Activated T-cell treated with anti-CD3 and anti-CD28 coated beads, Interleukin-2, amount 50 U/mL, for 24 hours (primary cell): Measurements from ENCODE around the gene C8A.

Experiments used
- DNase-seq: peaks from one replicate; pipeline ENCODE4 v3.0.0-alpha.2; 2020
- H3K27ac Mint-ChIP-seq: 2 replicates; pipeline ENCODE4 v1.8.0; 2020; ENCODE audit warnings: mild to moderate bottlenecking, mixed read lengths
- H3K27me3 Mint-ChIP-seq: 2 replicates; pipeline ENCODE4 v1.8.0; 2020; ENCODE audit warnings: mixed read lengths
- H3K36me3 Mint-ChIP-seq: 2 replicates; pipeline ENCODE4 v1.8.0; 2020; ENCODE audit warnings: low read depth, mixed read lengths
- H3K4me1 Mint-ChIP-seq: 2 replicates; pipeline ENCODE4 v1.8.0; 2020; ENCODE audit warnings: low read depth, mixed read lengths
- H3K4me3 Mint-ChIP-seq: 2 replicates; pipeline ENCODE4 v1.8.0; 2020; ENCODE audit warnings: mild to moderate bottlenecking, moderate library complexity, mixed read lengths
- H3K9me3 Mint-ChIP-seq: 2 replicates; pipeline ENCODE4 v1.8.0; 2020; ENCODE audit warnings: mixed read lengths

Gene C8A

GRCh38 chr1:56830052-56830451 lies 24.5 kb upstream of the C8A start:
- H3K9me3 Mint-ChIP-seq: no peaks in the 10 kb centered on the region

DNA sequence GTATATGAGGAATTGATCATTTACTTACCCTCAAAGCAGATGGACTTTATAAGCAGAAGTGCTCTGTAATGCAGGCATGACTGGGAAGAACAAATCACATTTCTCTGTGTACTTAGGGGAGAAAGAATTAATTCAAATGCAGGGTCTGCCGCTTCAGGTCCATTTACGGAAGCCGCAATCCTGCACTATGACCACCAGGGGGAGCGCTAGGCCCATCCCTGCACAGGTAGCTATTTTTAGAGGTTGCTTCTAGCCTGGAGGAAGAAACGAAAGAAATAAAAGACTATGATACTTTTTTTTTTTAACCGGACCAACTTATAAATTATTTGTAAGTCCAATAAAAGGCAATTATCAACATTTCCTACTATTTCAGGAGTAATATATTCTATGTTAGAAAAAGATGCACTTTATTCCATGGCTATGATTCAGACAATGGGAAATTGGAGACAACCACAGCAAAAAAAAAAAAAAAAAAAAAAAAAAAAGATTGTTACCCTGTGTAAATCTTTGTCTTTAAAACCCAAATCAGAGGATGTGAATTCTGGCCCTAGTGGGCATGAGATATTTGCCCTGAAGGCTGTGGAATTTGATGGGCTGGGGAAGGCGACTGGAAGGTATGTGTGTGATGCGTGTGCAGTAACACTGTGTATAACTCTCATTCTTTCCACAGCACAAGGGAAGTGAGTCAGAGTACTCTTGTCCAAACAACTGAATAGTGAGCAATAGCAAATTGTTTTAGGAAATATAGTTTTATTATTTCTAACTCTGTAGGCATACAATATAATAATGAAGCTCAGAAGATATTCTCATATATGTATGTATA lies 22.5 kb upstream of the C8A start:
- peak; percentile 71 for DNase-seq
- peaks cover 9% of the 10 kb centered on the region for H3K4me1 Mint-ChIP-seq
- H3K36me3 Mint-ChIP-seq: no peaks in the 10 kb centered on the region
- H3K9me3 Mint-ChIP-seq: no peaks in the 10 kb centered on the region
- H3K4me3 Mint-ChIP-seq: no peak overlapping the region
- peaks cover 16% of the 10 kb centered on the region for H3K27me3 Mint-ChIP-seq
- peak overlapping the region; percentile 45 for H3K27ac Mint-ChIP-seq

More at GRCh38 chr1:56830052-56830451, 24.5 kb upstream of the C8A start:
- no peak overlapping the region for H3K4me3 Mint-ChIP-seq
- H3K4me1 Mint-ChIP-seq: peaks cover 9% of the 10 kb centered on the region
- H3K27ac Mint-ChIP-seq: no peak overlapping the region
- H3K36me3 Mint-ChIP-seq: no peaks in the 10 kb centered on the region
- peaks cover 16% of the 10 kb centered on the region for H3K27me3 Mint-ChIP-seq
- DNase-seq: no peak

DNA sequence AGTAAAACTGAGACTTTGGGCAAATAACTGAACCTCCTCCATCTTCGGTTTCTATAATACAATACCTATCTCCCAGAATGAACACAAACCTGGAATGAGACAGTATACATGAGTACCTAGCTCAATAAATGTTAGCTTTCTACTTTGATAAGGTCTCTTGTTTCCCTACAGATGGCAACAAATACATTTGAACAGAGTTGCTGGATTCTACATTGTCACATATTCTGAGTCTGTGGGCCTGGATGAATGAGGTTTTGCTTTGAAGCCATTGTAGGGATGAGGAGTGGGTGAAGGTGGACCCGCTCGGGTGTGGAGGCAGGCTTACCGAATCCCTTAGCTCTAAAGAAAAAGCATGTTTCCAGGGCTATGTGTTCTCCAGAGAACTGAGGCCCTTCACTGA lies 21.5 kb upstream of the C8A start:
- no peak overlapping the region for H3K27ac Mint-ChIP-seq

DNA sequence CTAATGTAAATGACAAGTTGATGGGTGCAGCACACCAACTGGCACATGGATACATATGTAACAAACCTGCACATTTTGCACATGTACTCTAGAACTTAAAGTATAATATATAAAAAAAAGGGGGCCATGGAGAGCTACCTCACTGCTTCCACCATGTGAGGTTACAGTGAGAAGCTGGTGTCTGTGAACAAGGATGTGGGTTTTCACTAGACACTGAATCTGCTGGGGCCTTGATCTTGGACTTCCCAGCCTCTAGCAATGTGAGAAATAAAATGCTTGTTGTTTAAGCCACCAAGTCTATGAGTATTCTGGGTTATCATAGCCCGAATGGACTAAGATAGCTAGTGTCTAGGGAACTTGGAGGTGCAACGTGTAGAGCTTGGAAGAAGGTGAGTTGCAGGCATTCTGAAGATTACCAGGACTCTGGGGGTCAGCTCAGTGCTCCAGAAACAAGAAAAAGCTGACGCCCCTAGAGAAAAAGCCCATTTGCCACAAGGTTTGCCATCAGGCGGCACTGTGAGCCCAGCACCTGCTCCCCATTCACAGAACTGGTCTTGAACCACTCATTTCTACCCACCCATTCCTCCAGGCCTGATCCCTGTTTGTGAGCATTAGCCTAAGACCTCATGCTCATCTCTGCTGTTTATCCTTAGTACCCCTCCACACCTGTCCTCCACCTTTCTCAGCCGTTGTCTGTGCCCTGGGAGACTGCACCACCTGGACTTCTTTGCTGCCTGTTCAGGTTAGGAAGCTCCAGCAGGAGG lies 20.3 kb upstream of the C8A start:
- Mint-ChIP-seq H3K27me3 (peaks cover 22% of the 10 kb centered on the region), H3K4me3 (no peak overlapping the region), H3K9me3 (no peaks in the 10 kb centered on the region), H3K36me3 (no peaks in the 10 kb centered on the region), H3K4me1 (peaks cover 9% of the 10 kb centered on the region), H3K27ac (no peak overlapping the region)
- no peak for DNase-seq

More for the DNA sequence above, 21.5 kb upstream of the C8A start:
- DNase-seq: no peak
- no peaks in the 10 kb centered on the region for H3K36me3 Mint-ChIP-seq
- H3K9me3 Mint-ChIP-seq: no peaks in the 10 kb centered on the region
- no peak overlapping the region for H3K4me3 Mint-ChIP-seq
- peaks cover 18% of the 10 kb centered on the region for H3K27me3 Mint-ChIP-seq
- H3K4me1 Mint-ChIP-seq: peaks cover 9% of the 10 kb centered on the region

GRCh38 chr1:56835657-56836056 lies 18.9 kb upstream of the C8A start:
- Mint-ChIP-seq H3K36me3 (no peaks in the 10 kb centered on the region), H3K4me3 (no peak overlapping the region), H3K9me3 (no peaks in the 10 kb centered on the region), H3K4me1 (peaks cover 9% of the 10 kb centered on the region), H3K27ac (no peak overlapping the region), H3K27me3 (peaks cover 30% of the 10 kb centered on the region)
- DNase-seq: no peak

DNA sequence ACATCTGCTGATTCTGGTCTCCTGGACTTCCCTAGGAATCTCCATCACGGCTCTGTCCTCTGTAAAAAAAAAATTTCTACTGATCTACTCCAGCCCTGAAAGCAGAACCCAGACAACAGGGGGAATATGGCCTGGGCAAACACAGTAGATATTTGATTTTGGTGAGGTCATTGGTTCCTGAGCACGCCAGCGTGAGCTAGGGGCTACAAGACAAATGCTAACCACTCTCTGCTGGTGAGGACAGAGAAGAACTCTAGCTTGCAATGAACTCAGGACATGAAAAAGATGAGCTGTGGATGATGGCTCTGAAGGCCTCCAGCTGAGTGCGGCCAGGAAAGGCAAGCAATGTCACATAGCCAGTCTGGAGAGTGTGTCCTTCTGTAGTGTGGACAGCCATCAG lies 18.2 kb upstream of the C8A start:
- Mint-ChIP-seq H3K4me3 (no peak overlapping the region), H3K9me3 (no peaks in the 10 kb centered on the region), H3K27me3 (peaks cover 29% of the 10 kb centered on the region), H3K36me3 (no peaks in the 10 kb centered on the region), H3K4me1 (peaks cover 9% of the 10 kb centered on the region), H3K27ac (no peak overlapping the region)
- no peak for DNase-seq

DNA sequence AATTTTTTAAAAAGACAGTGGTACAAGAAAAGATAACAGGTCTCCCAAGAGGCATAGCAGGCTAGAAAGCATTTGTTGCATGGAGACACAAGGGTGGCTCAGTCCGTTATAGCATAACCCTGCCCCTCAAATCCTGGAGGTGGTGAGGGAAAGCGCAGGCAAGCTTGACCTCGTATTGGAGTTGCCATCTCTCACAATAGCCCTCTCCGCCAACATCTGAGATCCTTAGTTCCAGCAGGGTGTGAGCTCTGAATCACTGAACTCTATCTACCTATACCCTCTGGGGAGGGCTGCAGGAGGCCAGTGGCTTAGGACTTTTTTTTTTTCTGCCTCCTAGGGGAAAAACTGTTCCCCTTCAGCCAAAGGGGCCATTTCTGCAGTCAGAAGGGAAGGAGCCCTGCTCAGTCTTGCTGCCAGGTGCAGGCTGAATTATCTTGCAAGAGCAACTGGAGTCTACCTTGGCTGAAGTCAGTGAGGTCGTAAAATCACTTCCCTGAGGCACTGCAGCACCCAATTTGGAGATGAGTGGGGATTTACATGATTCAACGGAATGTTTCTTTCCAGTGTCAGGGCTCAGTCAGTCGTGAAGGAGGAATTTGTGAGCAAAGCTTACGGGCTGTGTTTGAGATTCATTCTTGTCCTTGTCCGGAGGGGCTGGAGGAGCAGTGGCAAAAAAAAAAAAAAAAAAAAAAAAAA lies 17.2 kb upstream of the C8A start:
- Mint-ChIP-seq H3K9me3 (no peaks in the 10 kb centered on the region), H3K4me1 (peaks cover 3% of the 10 kb centered on the region), H3K27me3 (peaks cover 27% of the 10 kb centered on the region), H3K36me3 (no peaks in the 10 kb centered on the region), H3K27ac (no peak overlapping the region), H3K4me3 (no peak overlapping the region)
- DNase-seq: no peak

GRCh38 chr1:56838759-56839158 lies 15.8 kb upstream of the C8A start:
- no peak for DNase-seq
- Mint-ChIP-seq H3K27me3 (peaks cover 30% of the 10 kb centered on the region), H3K36me3 (no peaks in the 10 kb centered on the region), H3K4me1 (no peaks in the 10 kb centered on the region), H3K9me3 (no peaks in the 10 kb centered on the region), H3K4me3 (no peak overlapping the region), H3K27ac (no peak overlapping the region)

DNA sequence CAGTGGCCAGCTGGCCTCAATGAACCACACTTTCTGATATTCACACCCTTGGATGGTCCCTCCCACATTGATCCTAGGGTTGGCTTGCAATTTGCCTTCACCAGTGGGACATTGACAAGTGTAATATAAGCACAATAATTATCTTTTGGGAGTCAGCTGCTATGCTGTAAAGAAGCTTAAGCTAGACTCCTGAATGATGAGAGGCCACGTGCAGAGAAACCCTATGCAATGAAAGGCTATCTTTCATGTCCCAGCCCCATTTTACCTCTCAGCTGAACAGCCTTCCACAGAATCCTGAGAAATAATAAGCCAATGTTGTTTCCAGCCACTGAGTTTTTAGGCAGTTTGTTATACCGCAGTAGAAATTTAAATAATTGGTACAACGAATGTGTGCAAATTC lies 11.1 kb upstream of the C8A start:
- peaks cover 42% of the 10 kb centered on the region for H3K27me3 Mint-ChIP-seq
- H3K4me3 Mint-ChIP-seq: no peak overlapping the region
- DNase-seq: no peak
- no peaks in the 10 kb centered on the region for H3K4me1 Mint-ChIP-seq
- H3K27ac Mint-ChIP-seq: no peak overlapping the region
- no peaks in the 10 kb centered on the region for H3K9me3 Mint-ChIP-seq
- no peaks in the 10 kb centered on the region for H3K36me3 Mint-ChIP-seq

- Mint-ChIP-seq H3K27me3 (peaks cover 31% of the 10 kb centered on the region), H3K36me3 (no peaks in the 10 kb centered on the region), H3K4me1 (no peaks in the 10 kb centered on the region), H3K27ac (no peak overlapping the region), H3K9me3 (no peaks in the 10 kb centered on the region), H3K4me3 (no peak overlapping the region)
- no peak for DNase-seq
Measured at GRCh38 chr1:56844545-56845136, 10.0 kb upstream of the C8A start.

GRCh38 chr1:56845343-56845742 lies 9.3 kb upstream of the C8A start:
- no peaks in the 10 kb centered on the region for H3K36me3 Mint-ChIP-seq
- H3K4me3 Mint-ChIP-seq: no peak overlapping the region
- H3K27ac Mint-ChIP-seq: no peak overlapping the region
- peaks cover 30% of the 10 kb centered on the region for H3K27me3 Mint-ChIP-seq
- no peaks in the 10 kb centered on the region for H3K9me3 Mint-ChIP-seq
- no peak for DNase-seq
- H3K4me1 Mint-ChIP-seq: no peaks in the 10 kb centered on the region

- peaks cover 24% of the 10 kb centered on the region for H3K27me3 Mint-ChIP-seq
- no peak overlapping the region for H3K4me3 Mint-ChIP-seq
- no peaks in the 10 kb centered on the region for H3K9me3 Mint-ChIP-seq
- no peaks in the 10 kb centered on the region for H3K4me1 Mint-ChIP-seq
- H3K27ac Mint-ChIP-seq: no peak overlapping the region
- no peak for DNase-seq
- H3K36me3 Mint-ChIP-seq: no peaks in the 10 kb centered on the region
Measured at GRCh38 chr1:56849750-56850149, 4.8 kb upstream of the C8A start.

DNA sequence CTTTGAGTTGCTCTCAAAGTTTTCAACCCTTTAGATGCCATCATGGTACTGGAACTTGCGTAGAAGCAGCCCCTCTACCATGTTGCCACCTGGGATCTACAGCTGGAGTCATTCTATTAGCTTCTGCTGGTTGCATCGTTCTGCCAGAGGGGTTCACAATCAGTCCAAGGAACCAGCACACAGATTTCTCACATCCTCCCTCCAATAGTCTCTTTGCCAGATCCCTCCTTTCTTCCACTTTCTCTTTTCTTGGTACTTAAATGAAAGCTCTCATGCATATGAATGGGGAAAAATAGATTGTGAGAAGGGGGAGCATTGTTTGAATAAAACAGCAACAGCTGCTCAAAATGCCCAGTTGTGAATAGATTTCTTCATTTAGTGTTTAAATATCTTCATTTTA lies 4.2 kb upstream of the C8A start:
- peaks cover 26% of the 10 kb centered on the region for H3K27me3 Mint-ChIP-seq
- DNase-seq: no peak
- no peaks in the 10 kb centered on the region for H3K9me3 Mint-ChIP-seq
- no peaks in the 10 kb centered on the region for H3K4me1 Mint-ChIP-seq
- no peak overlapping the region for H3K4me3 Mint-ChIP-seq
- no peaks in the 10 kb centered on the region for H3K36me3 Mint-ChIP-seq
- no peak overlapping the region for H3K27ac Mint-ChIP-seq

DNA sequence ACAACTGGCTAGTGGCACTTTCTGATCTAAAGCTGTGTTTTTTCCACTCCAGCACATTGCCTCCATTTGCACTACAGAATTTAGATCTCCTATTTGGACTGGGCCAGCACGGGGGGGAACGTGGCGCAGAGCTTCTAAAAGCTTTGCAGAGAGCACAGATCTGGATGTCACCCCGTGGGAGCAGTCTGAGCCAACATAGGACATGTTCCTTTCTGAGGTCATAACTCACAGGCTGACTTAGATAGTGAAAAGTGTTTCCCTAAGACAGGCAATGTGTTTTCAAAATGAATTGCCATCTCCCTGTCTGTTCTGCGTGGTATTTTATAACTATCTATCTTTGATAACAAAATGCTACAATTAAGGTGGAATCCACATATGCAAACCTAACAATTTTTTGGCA lies 3.7 kb upstream of the C8A start:
- Mint-ChIP-seq H3K36me3 (no peaks in the 10 kb centered on the region), H3K4me3 (no peak overlapping the region), H3K27ac (no peak overlapping the region), H3K4me1 (no peaks in the 10 kb centered on the region), H3K27me3 (peaks cover 26% of the 10 kb centered on the region), H3K9me3 (no peaks in the 10 kb centered on the region)
- DNase-seq: no peak
